AG10803 (cell line): Measurements from ENCODE around the gene PLAAT2.

Experiments
- DNase-seq: peaks from one replicate; pipeline ENCODE4 v3.0.0; 2010; ENCODE audit warnings: low read depth
- H3K4me3 ChIP-seq: 2 replicates; pipeline ENCODE4 v1.5.1; 2011; ENCODE audit warnings: mild to moderate bottlenecking, low read length, control low read depth
- TF ChIP-seq, protein P1 (sequence below): conservative IDR thresholded peaks from 2 replicates; pipeline ENCODE4 v1.5.1; 2011; ENCODE audit warnings: mild to moderate bottlenecking, low read length, control low read depth, inconsistent platforms

PLAAT2 gene

DNA sequence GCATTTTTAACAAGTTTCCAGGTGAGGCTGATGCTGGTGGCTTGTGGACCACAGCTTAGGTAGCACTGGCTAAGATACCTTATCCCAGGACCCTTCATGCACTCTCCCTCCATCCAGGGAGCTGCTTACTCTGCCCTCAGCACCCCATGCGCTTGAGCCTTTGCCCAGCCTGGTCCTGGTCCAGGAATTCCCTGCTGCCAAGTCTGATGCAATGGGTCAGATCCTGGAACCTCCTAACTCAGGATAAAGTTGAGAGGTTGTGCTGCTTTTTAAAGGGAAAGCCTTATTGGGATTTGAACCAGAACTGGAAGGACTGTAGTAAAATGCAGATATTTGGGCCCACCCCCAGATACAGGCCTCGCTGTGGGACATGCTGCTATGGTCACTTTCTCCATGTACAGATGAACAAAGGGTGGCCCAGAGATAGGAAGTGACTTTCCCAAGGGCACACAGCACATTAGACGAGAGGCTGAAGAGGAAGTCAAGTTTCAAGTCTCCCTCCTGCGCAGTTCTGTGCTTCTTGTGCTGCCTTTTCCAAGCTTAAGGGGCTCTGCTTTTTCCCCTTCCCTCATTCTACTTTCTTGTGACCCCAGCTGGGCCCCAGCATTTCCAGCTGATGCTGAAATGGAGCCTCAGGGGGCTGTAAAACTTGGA is 58.1 kb downstream of the PLAAT2 start:
- TF ChIP-seq, protein P1, sequence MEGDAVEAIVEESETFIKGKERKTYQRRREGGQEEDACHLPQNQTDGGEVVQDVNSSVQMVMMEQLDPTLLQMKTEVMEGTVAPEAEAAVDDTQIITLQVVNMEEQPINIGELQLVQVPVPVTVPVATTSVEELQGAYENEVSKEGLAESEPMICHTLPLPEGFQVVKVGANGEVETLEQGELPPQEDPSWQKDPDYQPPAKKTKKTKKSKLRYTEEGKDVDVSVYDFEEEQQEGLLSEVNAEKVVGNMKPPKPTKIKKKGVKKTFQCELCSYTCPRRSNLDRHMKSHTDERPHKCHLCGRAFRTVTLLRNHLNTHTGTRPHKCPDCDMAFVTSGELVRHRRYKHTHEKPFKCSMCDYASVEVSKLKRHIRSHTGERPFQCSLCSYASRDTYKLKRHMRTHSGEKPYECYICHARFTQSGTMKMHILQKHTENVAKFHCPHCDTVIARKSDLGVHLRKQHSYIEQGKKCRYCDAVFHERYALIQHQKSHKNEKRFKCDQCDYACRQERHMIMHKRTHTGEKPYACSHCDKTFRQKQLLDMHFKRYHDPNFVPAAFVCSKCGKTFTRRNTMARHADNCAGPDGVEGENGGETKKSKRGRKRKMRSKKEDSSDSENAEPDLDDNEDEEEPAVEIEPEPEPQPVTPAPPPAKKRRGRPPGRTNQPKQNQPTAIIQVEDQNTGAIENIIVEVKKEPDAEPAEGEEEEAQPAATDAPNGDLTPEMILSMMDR = no peak
- DNase-seq = no peak
- no peak overlapping the region for H3K4me3 ChIP-seq

DNA sequence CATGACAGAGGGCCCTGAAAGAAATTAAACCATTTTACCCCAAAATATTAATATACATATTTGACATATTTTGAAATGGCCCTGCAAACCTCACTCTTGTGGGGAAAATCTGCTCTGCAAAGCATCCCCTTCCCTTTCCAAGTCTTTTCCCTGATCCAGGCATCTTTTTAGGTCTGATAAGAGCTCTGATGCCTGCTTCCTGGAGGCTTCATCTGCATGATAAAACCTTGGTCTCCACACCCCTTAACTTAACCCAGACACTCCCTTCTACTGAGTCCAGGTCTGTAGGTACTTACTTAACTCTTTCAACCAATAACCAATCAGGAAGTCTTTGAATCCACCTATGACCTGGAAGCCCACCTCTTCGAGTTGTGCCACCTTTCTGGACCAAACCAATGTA is 59.1 kb downstream of the PLAAT2 start:
- no peak for DNase-seq
- TF ChIP-seq, protein P1 = no peak
- no peak overlapping the region for H3K4me3 ChIP-seq

DNA sequence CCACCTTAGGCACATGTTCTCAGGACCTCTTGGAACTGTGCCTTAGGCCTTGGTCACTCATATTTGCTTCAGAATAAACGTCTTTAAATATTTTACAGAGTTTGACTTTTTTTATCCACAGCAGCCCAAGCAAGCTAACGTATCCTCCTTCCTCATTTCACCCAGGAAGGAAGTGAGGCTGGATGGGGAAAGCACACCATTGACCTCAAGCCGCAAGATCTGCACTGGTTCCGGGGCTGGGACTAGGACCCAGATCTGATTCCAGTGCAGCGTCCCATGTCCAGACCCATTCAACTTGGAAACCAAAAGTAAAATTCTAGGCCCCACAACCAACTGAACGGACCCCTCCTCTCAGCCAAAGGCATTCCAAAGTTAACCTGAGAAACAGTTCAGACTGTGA is 59.7 kb downstream of the PLAAT2 start:
- no peak for DNase-seq
- TF ChIP-seq, protein P1 = no peak
- no peak overlapping the region for H3K4me3 ChIP-seq
